M059J (cell line): ENCODE measurements around the gene CENPT. TPM values are rescaled to one million over a fixed set of nuclear protein-coding genes. Genes with fewer than 3 reads are reported as not detected.

ENCODE experiments used
- DNase-seq: peaks from one replicate; pipeline ENCODE4 v3.0.0-alpha.2; 2012; ENCODE audit warnings: low read depth
- total RNA-seq: library from RNA; depleted of rRNA; stranded (reverse); fragments of >200 nt; shearing (Covaris generic); gene quantifications from 2 replicates; pipeline ENCODE4 v1.2.3, GENCODE V29; 2014

The CENPT gene
- total RNA-seq, 1 experiment from 2014 or later, result 25.0 TPM

DNA sequence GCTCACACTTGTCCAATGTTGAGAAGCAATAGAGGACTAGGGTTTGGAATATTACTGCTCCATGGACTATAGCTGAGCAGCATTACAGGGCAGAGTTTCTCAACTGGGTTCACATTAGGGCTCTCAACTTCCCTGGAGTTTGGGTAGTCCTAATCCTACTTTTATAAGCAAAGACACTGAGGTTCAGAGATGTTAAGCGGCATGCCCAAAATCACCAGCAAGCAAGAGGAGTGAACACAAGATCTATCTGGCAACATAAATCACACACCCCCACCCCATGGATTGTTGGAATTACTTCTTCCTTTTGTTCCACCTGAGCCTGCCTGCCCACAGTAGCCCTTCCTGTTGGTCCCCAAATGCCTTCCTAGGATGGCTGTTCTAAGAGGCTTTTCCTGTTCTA lies 35.6 kb downstream of the CENPT start:
- DNase-seq, result no peak

DNA sequence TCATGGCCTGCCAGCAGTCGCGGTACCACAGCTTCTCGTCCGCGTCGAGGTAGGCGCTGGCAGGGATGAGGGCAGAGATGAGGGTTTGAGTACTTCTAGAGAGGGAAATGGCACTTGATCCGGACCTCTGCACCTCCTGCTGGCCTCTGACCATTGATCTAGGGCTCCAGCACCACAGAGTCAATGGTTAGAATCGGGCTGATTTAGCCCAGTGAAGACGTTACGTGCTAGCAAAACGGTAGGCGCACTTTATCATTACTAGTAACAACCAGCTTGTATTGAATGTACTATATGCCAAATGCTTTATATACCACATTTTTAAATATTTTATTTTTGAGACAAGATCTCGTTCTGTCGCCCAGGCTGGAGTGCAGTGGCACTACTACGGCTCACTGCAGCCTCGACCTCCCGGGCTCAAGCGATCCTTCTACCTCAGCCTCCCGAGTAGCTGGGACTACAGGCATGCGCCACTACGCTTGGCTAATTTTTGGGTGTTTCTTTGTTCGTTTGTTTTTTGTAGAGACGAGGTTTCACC lies 40.3 kb downstream of the CENPT start:
- DNase-seq, result no peak

DNA sequence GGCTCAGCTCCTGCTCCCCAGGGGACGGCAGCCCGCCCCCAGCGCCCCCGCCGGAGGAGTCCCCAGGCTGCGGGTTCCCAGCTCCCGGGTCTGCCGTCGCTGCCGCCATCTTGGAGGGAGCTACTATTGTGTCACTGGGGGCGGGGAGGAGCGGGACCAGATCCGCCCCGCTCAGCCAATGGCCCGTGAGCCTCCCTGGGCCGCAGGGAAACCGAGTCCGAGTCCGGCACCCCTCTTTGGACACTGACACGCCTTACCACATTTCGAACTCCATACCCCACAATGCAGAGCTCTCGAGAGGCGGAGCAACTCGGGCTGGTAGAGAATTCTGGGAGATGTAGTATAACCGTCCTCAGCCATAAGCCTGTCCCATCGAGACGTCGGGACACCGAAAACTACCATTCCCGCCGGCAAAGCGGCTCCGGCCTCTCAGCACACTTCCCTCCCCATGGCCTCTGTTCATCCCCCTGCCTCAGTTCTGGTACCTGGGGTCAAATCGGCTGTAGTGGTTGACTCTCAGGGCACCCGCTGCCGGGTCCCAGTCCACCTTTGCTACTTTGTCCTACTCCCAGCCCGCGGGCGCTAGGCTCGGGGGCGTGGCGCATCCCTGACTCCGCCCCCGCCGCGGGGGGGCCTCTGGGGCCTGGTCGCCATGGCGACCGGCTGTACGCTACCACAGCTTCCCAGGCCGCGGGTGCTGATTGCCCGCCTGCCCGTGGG lies 40.9 kb downstream of the CENPT start, which contains the start of the genes RANBP10 and TSNAXIP1:
Gene RANBP10, minus strand, starts transcription at position 133 of the 720 bp plus-strand sequence. Its CDS starts 24 bp downstream, at position 109.
Gene TSNAXIP1, plus strand, starts transcription at position 462 of the 720 bp plus-strand sequence. CDS start 261 bp downstream, outside the sequence.
- DNase-seq, result peak; percentile 100

DNA sequence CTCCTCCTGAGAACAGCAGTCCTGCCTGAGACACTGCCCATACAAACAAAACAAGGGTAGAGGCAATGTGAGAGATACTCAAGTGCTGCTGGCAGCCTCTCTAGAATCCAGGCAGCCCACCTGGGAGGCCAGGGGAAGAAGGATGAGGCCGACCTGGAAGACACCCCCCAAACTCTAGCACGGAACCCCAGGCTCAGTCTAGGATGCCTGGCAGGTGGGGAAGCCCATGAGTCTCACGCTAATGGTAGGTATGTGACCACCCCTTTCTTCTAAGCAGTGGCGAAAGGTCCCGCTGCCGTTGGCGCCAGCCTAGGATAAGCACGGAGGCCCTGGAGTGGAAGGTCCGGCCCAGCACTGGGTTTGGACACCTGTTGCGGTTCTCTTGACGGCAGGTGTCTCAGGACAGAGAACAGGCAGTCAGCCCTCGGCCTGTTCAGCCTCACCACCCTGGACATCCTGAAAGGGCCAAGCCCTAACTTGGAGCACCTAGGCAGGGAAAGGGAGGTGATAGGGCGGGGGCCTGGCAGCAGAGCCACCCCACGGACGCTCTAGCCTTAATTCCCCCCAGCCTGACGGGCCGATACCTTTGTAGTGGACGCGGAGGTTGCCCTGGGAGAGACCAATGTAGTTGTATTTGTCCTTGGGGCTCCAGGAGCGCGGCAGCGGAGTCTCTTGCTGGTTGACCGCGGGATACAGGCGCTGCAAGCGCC lies 41.6 kb downstream of the CENPT start:
- DNase-seq, result no peak

DNA sequence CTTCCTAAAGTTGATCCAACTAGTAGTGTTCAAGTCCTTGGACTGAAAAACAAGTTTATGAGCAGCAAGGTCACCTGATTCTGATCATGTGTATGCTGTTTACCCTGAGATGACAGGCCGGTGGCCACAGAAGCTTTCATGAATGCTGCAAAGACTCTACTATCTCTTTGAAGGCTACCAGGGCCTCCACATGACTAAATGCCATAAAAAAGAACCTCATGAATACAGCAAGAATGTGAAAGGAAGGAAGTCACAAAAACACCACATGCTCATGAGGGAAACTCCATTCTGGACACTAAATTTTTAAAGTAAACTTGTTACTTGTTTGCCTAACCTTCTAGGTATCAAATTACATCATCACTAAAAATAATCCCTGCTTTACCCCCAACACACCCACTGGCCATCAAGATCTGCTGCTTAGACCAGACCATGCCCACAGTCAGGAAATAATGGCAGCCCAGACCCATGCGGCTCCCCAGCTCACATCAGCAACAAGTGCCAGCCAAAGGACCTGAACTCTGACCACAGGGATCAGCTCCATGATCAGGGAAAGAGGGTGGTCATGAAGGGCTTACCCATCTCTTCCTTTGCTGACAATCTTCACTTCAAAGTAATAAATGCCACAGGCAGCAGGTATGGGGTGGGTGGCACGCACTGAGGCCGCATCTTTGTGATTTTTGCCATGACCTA lies 42.5 kb downstream of the CENPT start:
- no peak for DNase-seq

DNA sequence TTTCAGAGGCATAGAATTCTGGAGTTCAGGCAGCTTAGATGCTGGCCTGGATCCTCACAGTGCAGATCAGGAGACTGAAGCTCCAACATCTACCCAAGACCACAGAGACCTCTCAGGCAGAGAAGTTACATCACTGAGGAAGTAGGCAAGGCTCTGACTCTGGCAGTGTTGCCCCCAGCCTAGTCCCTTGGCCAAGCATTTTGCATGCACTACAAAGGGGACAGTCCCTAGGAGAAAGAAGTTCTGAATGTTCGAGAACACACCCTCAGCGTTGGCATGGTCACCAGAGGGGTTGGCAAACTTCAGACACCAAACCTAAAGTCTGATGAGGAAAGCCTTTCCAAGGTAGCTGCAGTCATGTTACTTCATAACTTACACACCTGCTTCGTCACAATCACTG lies 43.6 kb downstream of the CENPT start:
- no peak for DNase-seq

DNA sequence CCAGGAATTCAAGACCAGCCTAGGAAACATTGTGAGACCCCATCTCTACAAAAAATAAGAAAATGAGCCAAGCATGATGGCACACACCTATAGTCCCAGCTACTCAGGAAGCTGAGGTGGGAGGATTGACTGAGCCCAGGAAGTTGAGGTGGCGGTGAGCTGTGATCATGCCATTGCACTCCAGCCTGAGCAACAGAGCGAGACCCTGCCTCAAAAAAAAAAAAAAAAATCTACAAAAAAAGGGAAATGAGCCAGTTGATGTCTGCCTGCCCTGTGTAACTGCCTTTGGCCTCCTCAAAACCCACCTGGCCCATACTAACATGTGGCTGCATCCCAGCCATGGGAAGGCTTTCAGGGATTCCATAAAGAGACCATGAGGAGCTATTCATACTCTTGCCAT lies 45.6 kb downstream of the CENPT start:
- no peak for DNase-seq

DNA sequence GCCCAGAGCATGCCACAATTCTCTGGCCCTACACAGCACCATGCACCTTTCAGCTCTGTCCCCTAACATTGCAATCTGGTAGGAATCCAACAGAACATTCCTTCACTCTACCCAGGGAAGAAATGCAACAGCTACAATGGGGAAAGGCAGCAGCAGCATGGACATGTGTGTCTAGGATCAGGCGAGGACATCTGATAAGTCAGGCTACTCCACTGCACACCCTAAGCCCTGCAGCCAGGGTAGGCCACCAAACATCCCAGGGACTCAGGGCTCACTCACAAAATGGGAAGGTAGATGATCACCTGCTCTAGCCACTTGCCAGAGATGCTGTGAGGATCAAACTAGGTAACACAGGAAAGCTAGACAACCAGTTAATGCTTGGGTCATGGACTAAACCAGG lies 46.3 kb downstream of the CENPT start:
- DNase-seq, result no peak

DNA sequence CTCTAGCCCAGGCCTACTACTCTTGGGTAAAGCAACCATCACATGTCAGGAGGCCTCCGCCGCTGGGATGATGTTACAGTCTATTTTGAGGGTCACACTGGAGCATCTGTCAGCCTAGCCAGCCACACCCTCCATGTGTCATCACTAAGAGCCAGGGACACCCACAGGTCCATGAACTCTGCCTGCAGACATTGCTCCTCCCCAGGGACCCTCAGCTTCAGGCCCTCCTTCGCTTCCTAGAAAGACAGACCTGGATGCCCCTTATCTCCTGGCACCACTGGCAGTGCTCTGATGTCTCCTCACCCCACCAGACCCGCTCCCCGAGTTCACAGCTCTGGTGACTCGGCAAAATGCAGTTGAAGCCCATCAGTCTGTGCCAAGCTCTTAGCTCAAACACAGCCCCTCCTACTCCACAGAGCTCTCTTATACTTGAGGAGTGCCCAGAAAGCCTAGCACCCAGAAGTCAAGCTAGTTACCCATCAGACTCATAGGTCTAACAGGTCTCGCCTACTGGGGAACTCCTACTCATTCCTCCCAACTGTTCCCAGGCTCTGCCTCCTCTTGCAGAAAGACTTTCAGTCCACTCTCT lies 47.1 kb downstream of the CENPT start:
- no peak for DNase-seq

DNA sequence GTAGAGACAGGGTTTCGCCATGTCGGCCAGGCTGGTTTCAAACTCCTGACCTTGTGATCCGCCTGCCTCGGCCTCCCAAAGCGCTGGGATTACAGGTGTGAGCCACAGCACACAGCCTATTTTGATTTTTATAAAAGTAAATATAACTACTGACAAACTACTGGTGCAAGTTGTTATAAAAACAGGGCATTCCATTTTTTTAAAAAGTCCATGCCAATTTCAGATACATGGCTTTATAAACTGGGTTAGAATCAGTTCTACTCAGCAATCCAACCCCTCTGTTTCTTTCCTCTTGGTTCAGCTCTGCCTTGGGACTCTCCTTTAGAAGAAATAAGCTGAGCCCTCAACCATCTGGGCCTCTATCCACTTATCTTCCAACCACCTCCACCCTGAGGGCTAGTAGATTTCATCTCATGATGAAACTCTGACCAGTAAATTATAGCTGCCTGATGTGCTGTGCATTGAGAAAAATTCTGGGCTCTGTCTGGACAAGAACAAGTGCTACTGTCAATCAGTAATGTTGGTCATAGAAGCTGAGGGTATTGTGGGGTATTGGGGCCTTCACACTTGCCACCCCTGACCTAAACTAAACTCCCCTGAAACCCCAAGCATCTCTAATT lies 51.3 kb downstream of the CENPT start:
- no peak for DNase-seq

DNA sequence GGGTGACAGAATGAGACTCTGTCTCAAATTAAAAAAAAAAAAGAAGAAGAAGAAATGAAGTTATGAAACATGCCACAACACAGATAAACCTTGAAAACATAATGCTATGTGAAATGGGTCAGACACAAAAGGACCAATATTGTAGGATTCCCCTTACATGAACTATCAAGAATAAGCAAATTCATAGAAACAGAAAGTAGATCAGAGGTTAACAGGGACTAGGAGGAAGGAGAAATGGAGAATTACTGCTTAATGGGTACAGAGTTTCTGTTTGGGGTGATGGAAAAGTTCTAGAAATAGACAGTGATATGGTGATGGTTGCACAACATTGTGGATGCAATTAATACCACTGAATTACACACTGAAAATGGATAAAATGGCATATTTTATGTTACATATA lies 57.4 kb downstream of the CENPT start:
- no peak for DNase-seq

DNA sequence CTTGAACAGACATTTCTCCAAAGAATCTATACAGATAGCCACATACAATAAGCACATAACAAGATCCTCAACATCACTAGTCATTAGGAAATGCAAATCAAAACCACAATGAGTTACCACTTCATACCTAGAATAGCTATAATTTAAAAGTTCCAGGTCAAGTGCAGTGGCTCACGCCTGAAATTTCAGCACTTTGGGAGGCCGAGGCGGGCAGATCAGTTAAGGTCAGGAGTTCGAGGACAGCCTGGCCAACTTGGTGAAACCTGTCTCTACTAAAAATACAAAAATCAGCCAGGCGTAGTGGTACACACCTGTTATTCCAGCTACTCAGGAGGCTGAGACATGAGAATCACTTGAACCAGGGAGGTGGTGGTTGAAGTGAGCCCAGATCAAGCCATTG lies 61.0 kb downstream of the CENPT start:
- no peak for DNase-seq

DNA sequence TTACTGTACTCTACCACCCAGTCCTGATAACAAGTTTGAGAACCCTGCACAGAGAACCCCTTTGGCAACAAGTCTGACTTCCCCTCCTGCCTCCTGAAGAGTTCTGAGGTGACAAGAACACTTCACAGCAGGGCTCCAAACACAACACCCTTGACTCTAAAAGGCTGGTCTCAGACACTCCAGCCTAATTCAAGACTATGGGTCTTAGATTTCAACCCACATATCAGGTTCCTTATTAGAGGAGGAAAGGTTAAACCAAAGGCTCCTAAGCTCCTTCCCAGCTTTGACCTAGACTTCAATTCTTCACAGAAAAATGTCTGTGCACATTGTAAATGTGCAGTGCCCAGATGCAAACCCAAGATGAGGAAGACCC lies 64.2 kb downstream of the CENPT start:
- no peak for DNase-seq

DNA sequence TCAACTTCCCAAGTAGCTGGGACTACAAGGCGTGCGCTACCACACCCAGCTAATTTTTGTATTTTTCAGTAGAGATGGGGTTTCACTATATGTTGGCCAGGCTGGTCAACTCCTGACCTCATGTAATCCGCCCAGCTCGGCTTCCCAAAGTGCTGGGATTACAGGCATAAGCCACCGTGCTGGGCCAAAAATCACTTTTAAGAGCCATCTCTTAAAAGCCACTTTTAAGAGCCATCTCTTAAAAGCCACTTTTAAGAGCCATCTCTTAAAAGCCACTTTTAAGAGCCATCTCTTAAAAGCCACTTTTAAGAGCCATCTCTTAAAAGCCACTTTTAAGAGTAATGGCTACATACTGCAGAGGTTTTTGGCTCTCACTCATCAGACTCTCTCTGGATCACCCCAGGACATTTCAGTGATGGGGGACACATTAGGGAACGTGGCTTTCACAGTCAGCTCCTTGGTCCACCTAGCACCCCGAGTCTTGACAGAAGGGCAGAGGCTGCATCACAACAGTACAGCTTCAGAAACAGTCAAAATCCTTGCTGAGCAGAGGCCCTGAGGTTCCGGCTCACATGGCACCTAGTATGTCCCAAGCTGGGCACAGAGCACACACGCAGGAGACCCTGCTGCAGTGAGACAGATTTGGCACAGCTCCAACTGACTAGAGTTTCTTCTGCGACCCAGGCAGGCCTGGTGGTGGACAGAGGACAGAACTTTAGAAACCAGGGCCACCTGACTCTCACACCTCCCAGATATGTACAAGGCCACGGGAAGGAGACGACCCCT lies 64.7 kb downstream of the CENPT start:
- DNase-seq, result no peak

DNA sequence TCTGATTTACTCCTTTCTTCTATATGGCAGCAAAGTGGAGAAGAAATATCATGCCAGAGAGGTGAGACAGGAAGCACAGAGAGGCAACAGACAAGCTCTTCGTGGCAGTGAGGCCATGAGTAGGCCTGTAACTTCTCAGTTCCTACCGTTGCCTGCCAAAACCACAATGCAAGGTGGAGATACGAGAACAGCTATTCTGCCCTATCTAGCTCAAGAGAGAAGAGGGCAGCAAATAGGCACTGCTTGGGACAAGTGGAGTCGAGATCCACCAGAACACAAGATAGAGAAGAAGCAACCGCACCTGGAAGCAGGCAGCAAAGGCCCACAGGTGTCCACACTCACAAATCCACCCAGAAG lies 66.0 kb downstream of the CENPT start:
- DNase-seq, result no peak

DNA sequence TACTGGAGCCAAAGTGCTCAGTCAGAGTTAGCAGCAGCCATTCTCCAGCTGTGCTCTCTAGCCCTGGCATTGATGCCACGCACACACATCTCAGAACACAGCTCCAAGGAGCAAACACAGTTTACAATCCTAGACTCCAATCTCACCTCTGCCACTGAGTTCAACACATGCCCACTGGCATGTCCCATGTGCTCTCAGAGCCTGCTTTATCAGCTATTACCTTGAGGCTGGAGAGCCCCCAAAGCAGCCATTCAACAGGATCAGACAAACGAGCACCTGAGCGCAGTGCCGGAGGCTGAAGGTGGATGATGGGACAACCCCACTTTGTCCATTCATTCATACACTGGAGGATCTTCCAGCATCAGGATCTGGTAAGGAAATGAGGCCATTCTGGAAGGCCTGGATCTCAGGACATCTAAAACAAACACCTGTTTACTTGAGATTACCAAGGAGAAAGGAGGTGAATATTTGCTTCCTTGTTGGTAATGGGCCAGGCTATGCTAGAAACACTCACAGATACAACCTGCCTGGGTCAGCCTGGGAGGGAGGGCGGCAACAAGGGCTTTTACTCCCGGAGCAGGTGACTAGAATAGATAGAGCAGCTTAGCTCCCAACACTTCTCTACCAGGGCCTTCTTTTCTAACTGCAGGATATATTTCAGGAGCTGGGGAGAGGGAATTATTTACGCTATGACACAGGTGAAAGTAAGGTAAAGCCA lies 66.5 kb downstream of the CENPT start:
- no peak for DNase-seq

DNA sequence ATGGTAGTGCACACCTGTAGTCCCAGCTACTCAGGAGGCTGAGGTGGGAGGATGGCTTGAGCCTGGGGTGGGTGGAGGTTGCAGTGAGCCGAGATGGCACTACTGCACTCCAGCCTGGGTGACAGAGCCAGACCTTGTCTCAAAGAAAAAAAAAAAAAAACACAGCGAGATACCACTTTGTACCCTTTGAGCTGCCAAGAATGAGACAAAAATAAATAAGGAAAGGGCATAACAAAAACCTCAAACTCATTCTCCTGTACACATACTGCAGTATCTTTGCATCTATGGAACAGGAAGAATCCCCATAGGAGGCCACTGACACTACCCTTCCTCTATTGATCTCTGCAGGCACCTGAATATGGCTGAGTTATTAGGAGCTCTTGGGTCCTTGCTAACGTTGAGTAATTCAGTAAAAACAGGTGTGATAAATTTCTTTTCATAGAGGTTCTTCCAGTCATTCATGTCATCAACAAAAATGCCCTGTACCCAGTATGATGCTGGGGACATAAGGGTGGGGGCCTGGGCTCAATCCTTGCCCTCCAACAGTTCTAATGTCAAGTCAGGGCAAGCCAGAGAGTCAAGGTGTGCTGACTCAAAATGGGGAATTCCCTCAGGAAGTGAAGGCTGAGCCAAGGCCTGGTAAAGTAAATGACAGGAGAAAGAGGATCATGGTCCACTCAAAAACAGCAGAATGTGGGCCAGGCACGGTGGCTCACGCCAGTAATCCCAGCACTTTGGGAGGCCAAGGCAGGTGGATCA lies 68.1 kb downstream of the CENPT start:
- no peak for DNase-seq
